Body of pancreas (tissue), 4 donors: ENCODE data around the gene MRPL36. TPM values are rescaled to one million over a fixed set of nuclear protein-coding genes. Genes with fewer than 3 reads are reported as not detected.
A peak's percentile ranks its signal among the peaks of the same experiment; 100 is the strongest.

Experiments
- ATAC-seq: fragments of 150-250 bp; one replicate; pipeline ENCODE4 v1.9.1; 2016
- DNase-seq, 4 donors: peaks; one replicate each; pipeline ENCODE4 v3.0.0-alpha.2; 2019
- H3K27ac ChIP-seq, 4 donors: fragments of 200-600 bp; sonication (generic); 1 replicate in 3 of 4; 2 replicates in 1 of 4; pipeline versions ENCODE4 v1.5.1 to v1.6.1; 2016 to 2019; ENCODE audit warnings: mild to moderate bottlenecking in 1 of 4, mixed read lengths in 1 of 4, moderate library complexity in 1 of 4
- H3K27me3 ChIP-seq, 2 donors: fragments of 200-600 bp; sonication (generic); one replicate each; pipeline ENCODE4 v1.6.0; 2016; ENCODE audit warnings: mild to moderate bottlenecking in 1 of 2
- H3K36me3 ChIP-seq, 2 donors: fragments of 200-600 bp; sonication (generic); replicated peaks in 1 of 2; 2 replicates each; pipeline ENCODE4 v1.5.1; 2016; ENCODE audit warnings: low read depth in 2 of 2; ENCODE audit not compliant: insufficient read depth in 1 of 2
- H3K4me1 ChIP-seq: fragments of 200-600 bp; sonication (generic); one replicate; pipeline ENCODE4 v1.6.0; 2016
- H3K4me3 ChIP-seq, 2 donors: fragments of 200-600 bp; sonication (generic); 1 replicate in 1 of 2; 2 replicates in 1 of 2; pipeline ENCODE4 v1.5.1; 2016 to 2019
- H3K9me3 ChIP-seq, 3 donors: fragments of 200-600 bp; sonication (generic); 1 replicate in 2 of 3; 2 replicates in 1 of 3; pipeline ENCODE4 v1.5.1; 2016
- CTCF ChIP-seq, 7 experiments: fragments of 450-650 bp in 4 of 7; fragments of 200-600 bp in 3 of 7; sonication (generic) in 3 of 7; IDR thresholded peaks; one replicate each; pipeline ENCODE4 v1.5.1; 2016 to 2019; ENCODE audit warnings: antibody characterized with exemption in 7 of 7
- POLR2A ChIP-seq, 3 donors: fragments of 450-650 bp; IDR thresholded peaks; one replicate each; pipeline ENCODE4 v1.6.1; 2016; ENCODE audit warnings: antibody characterized with exemption in 3 of 3, mild to moderate bottlenecking in 2 of 3
- WGBS, 2 donors: methylation state at CpG; one replicate each; pipeline ENCODE4 v1.1.5; 2017; 5-methylcytosine and 5-hydroxymethylcytosine counted together
- intact Hi-C: fragments of 100-400 bp; cut with DNase I; formaldehyde crosslinking; loops from one replicate; pipeline ENCODE4 v1.15.1; 2023
- total RNA-seq, 2 donors: library from RNA; depleted of rRNA; stranded (reverse); fragments of >200 nt; gene quantifications; one replicate each; pipeline ENCODE4 v1.1.0, GENCODE V29; 2016

Gene MRPL36
- total RNA-seq, 2 donors from 2014 or later = 4.9 to 16.3 TPM

GRCh38 chr5:1763548-1763911 lies 36.1 kb downstream of the MRPL36 start:
- H3K27me3 ChIP-seq = no peaks in the 10 kb centered on the region
- ATAC-seq (peak; percentile 67), DNase-seq (peak; percentile 36 to 71 (median 55))
- no peaks in the 10 kb centered on the region for H3K36me3 ChIP-seq
- no peaks in the 10 kb centered on the region for H3K9me3 ChIP-seq
- H3K27ac ChIP-seq = no peak overlapping the region
- no peak overlapping the region for H3K4me3 ChIP-seq
- TF ChIP-seq POLR2A (IDR thresholded peaks at IDR 0.05) (no peak), CTCF (IDR thresholded peaks at IDR 0.05) (peak; percentile 47 to 77 (median 59))
- H3K4me1 ChIP-seq = peaks cover 4% of the 10 kb centered on the region
- 15 to 27% methylated on average over 10 to 15 of the region's 15 CpGs for WGBS, 2 donors
- intact Hi-C loops = loop anchor here (10.0 kb wide), 1 partner anchor 281 kb away; no protein-coding TSS in a partner anchor

DNA sequence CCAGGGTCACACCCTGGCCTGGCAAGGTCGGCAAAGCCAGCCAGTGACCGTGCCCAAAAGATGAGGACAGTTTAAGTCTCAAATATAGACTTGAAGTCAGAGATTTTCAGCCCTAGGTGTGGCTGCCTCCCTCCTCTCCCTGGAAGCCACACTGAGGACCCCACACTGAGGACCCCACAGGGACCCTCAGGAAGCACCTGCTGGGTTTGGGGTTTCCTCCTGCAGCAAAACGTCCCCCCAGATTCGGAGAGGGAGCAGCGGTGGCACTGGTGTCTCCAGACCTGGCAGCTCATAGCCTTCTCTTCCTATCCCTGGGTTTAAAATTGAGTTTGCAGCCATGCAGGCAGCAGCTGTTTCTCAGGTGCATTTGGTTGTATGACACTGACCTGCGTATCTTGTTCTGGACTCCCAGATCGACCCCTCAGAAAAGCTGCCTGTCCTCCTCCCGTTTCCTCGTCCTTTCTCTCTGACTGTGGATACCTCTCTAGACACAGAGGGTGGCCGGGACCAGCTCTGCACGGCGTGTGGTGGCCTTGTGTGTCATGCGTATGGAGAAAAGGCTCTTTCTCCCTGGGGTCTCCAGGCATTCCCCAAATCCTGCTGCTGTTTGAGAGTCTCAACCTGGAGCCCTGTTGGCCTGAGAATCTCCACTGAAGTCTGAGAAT lies 36.6 kb downstream of the MRPL36 start:
- WGBS, 2 donors = 60 to 67% methylated on average over 13 of the region's 13 CpGs
- Histone ChIP-seq H3K4me1 (peaks cover 4% of the 10 kb centered on the region), H3K9me3 (no peaks in the 10 kb centered on the region), H3K4me3 (no peak overlapping the region), H3K36me3 (no peaks in the 10 kb centered on the region), H3K27ac (no peak overlapping the region), H3K27me3 (no peaks in the 10 kb centered on the region)
- intact Hi-C loops = loop anchor here (10.0 kb wide), 1 partner anchor 282 kb away; no protein-coding TSS in a partner anchor
- no peak for ATAC-seq
- TF ChIP-seq POLR2A (IDR thresholded peaks at IDR 0.05) = no peak
- TF ChIP-seq CTCF (IDR thresholded peaks at IDR 0.05) = no peak
- DNase-seq = peak in 1 of 4 donors; percentile 5

DNA sequence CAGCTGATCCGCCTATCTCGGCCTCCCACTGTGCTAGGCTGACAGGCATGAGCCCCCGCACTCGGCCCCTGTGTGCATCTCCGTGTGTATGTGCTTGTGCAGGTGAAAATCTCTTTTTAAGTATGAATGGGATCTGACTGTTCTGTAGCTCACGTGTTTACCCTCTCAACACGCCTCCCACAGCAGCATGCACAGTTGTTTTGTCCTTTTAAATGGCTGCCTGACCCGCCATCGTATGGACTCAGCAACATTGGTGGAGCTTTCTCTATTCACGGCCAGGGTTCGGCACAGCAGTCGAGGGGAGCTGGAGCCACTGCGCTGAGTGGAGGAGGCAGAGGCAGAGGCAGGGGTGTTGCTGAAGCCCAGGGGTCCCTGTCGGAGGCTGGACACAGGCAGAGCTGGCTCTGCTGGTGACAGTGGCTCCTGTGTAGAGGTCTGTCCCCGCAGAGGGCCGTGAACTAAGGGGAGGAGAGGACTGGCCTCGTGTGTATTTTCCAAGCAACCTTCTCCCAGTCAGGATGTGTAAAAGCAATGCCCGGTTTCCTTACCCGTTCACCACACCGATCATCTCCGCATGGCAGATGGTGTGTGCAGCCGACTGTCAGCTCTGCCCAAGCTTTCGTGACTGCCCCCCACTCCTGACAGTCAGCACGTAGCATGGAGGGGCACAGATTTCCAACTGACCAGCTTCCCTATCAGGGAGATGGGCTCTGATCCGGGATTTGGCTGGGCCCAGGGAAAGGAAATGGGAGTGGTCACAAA lies 37.3 kb downstream of the MRPL36 start:
- DNase-seq = peak in 2 of 4 donors; percentile 7
- intact Hi-C loops = loop anchor here (10.0 kb wide), 1 partner anchor 282 kb away; no protein-coding TSS in a partner anchor

GRCh38 chr5:1761453-1761755 lies 38.2 kb downstream of the MRPL36 start:
- ATAC-seq = no peak
- TF ChIP-seq CTCF (IDR thresholded peaks at IDR 0.05) (no peak), POLR2A (IDR thresholded peaks at IDR 0.05) (no peak)
- H3K4me3 ChIP-seq = no peak overlapping the region
- H3K27me3 ChIP-seq = no peaks in the 10 kb centered on the region
- peaks cover 4% of the 10 kb centered on the region for H3K4me1 ChIP-seq
- no peaks in the 10 kb centered on the region for H3K9me3 ChIP-seq
- H3K27ac ChIP-seq = no peak overlapping the region
- 62 to 66% methylated on average over 8 to 11 of the region's 11 CpGs for WGBS, 2 donors
- intact Hi-C loops = loop anchor here (10.0 kb wide), 1 partner anchor 283 kb away; no protein-coding TSS in a partner anchor
- no peaks in the 10 kb centered on the region for H3K36me3 ChIP-seq
- DNase-seq = peak in 1 of 4 donors; percentile 4

More for the DNA sequence above, 37.3 kb downstream of the MRPL36 start:
- Histone ChIP-seq H3K36me3 (no peaks in the 10 kb centered on the region), H3K27ac (no peak overlapping the region), H3K4me3 (no peak overlapping the region), H3K9me3 (no peaks in the 10 kb centered on the region), H3K4me1 (peaks cover 4% of the 10 kb centered on the region), H3K27me3 (no peaks in the 10 kb centered on the region)
- WGBS, 2 donors = 67 to 70% methylated on average over 17 to 25 of the region's 25 CpGs
- TF ChIP-seq CTCF (IDR thresholded peaks at IDR 0.05) = no peak
- TF ChIP-seq POLR2A (IDR thresholded peaks at IDR 0.05) = no peak
- no peak for ATAC-seq
